ENCODE data around the gene SLC6A3.
"Not testable (repeated sequence)": the region's sequence is repeated elsewhere in the genome, so short reads cannot be mapped to it uniquely, and the experiment has no call there.

The SLC6A3 gene

GRCh38 chr5:1463326-1464095 lies 18.3 kb upstream of the SLC6A3 start:
- DNase-seq (ENCODE audit: low read depth), result no peak

GRCh38 chr5:1462358-1462757 lies 17.1 kb upstream of the SLC6A3 start:
- DNase-seq (ENCODE audit: low read depth), result no peak

GRCh38 chr5:1461396-1461795 lies 16.2 kb upstream of the SLC6A3 start:
- DNase-seq (ENCODE audit: low read depth), result no peak

- no peak for DNase-seq (ENCODE audit: low read depth)
Measured at GRCh38 chr5:1460054-1460682, 14.9 kb upstream of the SLC6A3 start.

GRCh38 chr5:1459435-1459834 lies 14.2 kb upstream of the SLC6A3 start:
- DNase-seq (ENCODE audit: low read depth), result not testable (repeated sequence)

- DNase-seq (ENCODE audit: low read depth), result not testable (repeated sequence)
Measured at GRCh38 chr5:1456110-1456881, 11.1 kb upstream of the SLC6A3 start.

GRCh38 chr5:1453613-1454012 lies 8.4 kb upstream of the SLC6A3 start:
- DNase-seq (ENCODE audit: low read depth), result no peak

GRCh38 chr5:1449081-1449630 lies 3.9 kb upstream of the SLC6A3 start:
- DNase-seq (ENCODE audit: low read depth), result no peak

GRCh38 chr5:1448511-1449011 lies 3.3 kb upstream of the SLC6A3 start:
- DNase-seq (ENCODE audit: low read depth), result no peak

GRCh38 chr5:1447671-1448361 lies 2.6 kb upstream of the SLC6A3 start:
- DNase-seq (ENCODE audit: low read depth), result no peak

GRCh38 chr5:1446602-1447343 lies 1.5 kb upstream of the SLC6A3 start:
- no peak for DNase-seq (ENCODE audit: low read depth)

- no peak for DNase-seq (ENCODE audit: low read depth)
Measured at GRCh38 chr5:1445689-1446601, 705 bp upstream of the SLC6A3 start.

GRCh38 chr5:1444361-1445189 lies 665 bp downstream of the SLC6A3 start:
- DNase-seq (ENCODE audit: low read depth), result no peak

GRCh38 chr5:1443991-1444360 lies 1.3 kb downstream of the SLC6A3 start:
- DNase-seq (ENCODE audit: low read depth), result no peak

GRCh38 chr5:1443171-1443570 lies 2.1 kb downstream of the SLC6A3 start:
- no peak for DNase-seq (ENCODE audit: low read depth)

- no peak for DNase-seq (ENCODE audit: low read depth)
Measured at GRCh38 chr5:1442222-1443145, 2.8 kb downstream of the SLC6A3 start.

- DNase-seq (ENCODE audit: low read depth), result no peak
Measured at GRCh38 chr5:1441166-1441865, 3.9 kb downstream of the SLC6A3 start.

Data from stimulated activated CD8-positive, alpha-beta memory T cell treated with anti-CD3 and anti-CD28 coated beads, Interleukin-7, amount 100 ng/mL, for 24 hours (primary cell).